Astrocyte of the cerebellum (primary cell): ENCODE measurements around the gene E4F1.

Experiments
- DNase-seq: peaks from one replicate; pipeline ENCODE4 v3.0.0-alpha.2; 2011; ENCODE audit warnings: low read depth
- H3K4me3 ChIP-seq: 2 replicates; pipeline ENCODE4 v1.5.1; 2011; ENCODE audit warnings: mild to moderate bottlenecking, low read depth, low read length, moderate library complexity
- in situ Hi-C: cut with HindIII; loops from 2 replicates; pipeline ENCODE4 v1.10.0; 2017; ENCODE audit warnings: low sequenced_read_pairs
- TF ChIP-seq, protein P1 (sequence below): IDR thresholded peaks from 2 replicates; pipeline ENCODE4 v1.5.1; 2012; ENCODE audit warnings: low read length, low read depth, moderate library complexity, mild to moderate bottlenecking; ENCODE audit errors: missing control alignments

The E4F1 gene

DNA sequence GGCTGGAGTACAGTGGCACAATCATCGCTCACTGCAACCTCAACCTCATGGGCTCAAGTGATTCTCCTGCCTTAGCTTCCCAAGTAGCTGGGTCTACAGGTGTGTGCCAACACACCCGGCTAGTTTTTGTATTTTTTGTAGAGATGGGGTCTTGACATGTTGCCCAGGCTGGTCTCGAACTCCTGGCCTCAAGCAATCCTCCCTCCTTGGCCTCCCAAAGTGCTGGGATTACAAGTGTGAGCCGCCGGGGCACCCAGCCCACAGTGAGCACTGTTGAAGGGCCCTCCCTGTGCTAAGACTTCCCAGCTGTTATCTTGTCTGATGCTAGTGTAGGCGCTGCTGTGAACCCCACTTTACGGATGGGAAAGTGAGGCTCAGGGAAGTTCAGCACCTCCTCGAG lies 35.0 kb upstream of the E4F1 start:
- no peak for DNase-seq
- TF ChIP-seq, protein P1, sequence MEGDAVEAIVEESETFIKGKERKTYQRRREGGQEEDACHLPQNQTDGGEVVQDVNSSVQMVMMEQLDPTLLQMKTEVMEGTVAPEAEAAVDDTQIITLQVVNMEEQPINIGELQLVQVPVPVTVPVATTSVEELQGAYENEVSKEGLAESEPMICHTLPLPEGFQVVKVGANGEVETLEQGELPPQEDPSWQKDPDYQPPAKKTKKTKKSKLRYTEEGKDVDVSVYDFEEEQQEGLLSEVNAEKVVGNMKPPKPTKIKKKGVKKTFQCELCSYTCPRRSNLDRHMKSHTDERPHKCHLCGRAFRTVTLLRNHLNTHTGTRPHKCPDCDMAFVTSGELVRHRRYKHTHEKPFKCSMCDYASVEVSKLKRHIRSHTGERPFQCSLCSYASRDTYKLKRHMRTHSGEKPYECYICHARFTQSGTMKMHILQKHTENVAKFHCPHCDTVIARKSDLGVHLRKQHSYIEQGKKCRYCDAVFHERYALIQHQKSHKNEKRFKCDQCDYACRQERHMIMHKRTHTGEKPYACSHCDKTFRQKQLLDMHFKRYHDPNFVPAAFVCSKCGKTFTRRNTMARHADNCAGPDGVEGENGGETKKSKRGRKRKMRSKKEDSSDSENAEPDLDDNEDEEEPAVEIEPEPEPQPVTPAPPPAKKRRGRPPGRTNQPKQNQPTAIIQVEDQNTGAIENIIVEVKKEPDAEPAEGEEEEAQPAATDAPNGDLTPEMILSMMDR = no peak
- in situ Hi-C loops = no loop called here
- no peak overlapping the region for H3K4me3 ChIP-seq

DNA sequence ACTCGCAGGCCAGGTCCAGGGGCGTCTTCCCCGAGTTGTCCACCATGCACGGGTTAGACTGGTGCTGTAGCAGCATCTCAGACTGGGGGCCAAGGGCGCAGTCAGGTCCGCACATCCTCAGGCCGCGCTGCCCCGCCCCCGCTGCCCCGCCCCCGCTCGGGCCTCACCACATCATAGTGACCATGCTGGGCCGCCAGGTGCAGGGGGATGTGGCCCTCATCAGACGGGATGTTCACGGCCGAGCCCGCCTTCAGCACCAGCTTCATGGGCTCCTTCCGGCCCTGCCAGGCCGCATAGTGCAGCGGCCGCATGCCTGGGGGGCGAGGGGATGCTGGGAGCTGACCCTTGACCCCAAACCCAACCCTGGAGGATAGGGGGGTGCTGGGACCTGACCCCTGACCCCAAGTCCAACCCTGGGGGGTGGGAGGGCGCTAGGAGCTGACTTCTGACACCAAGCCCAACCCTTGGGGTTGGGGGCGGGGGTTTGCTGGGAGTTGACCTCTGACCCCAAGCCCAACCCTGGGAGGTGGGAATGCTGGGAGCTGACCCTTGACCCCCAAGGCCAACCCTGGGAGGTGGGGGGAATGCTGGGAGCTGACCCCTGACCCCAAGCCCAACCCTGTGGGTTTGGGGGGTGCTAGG lies 34.0 kb upstream of the E4F1 start:
- TF ChIP-seq, protein P1 = no peak
- H3K4me3 ChIP-seq = no peak overlapping the region
- in situ Hi-C loops = no loop called here
- no peak for DNase-seq

DNA sequence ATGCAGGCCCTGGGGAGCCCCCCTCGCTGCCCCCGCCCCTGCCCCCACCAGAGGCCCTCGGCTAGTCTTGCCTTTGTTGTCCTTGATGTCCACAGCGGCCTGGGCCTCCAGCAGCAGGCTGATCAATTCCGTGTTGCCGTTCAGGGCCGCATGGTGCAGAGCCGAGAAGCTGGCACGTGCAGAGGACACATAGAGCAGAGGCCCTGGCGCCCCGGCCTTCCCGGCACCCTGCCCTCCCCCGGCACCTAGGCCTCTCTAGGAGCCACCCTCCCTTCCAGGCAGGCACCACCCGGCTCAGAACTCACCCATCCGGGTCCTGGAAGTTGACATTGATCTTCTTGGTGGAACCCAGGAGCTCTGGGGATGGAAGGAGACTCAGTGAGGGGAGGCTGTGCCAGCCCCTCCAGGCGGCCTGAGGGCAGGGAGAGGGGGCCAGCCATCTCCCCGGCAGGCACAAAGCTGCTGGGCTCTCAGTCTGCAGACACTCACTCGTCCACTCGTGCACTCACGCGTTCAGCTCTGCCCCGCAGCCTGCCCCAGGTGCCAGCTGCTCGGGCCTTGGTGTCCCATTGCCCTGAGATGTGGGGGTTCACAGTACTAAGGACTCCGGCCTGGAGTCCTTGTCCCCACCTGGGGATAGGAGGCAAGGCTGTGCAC lies 33.3 kb upstream of the E4F1 start:
- TF ChIP-seq, protein P1 = no peak
- H3K4me3 ChIP-seq = no peak overlapping the region
- in situ Hi-C loops = no loop called here
- DNase-seq = no peak

DNA sequence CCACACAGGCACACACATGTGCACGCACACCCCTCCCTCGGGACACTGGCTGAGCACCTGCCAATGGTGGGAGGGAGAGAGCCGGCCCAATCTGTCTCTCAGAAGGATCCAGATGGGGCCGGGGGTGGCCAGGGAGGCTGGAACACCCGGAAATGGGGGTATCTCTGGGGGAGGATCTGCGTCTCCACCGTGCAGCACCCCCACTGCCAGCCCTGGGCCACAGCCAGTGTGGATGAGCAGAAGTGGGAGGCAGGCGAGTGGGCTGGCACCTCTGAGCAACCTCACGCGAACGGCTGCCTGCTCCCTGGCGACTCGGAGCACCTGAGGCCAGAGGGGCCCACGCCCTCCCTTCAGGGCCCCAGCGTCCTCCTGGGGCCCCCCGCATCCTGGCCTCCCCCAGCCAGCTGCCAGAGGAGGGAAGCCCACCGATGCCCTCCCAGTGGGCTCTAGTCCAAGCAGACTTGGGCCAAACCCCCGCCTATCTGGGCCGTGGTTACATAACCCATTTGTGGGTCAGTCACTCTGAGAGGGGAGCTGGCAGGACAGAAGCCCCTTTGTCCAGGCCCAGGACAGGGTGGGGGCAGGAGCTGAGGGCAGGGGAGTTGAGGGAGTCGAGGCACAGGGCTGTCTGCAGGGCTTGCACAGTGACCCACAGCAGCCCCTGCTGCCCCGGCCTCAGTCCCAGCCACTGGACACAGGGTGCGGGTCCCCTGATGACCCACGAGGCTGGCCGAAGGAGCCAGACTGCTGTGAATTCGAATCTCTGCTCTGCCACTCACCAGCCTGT lies 32.5 kb upstream of the E4F1 start:
- in situ Hi-C loops = no loop called here
- TF ChIP-seq, protein P1 = no peak
- no peak overlapping the region for H3K4me3 ChIP-seq
- DNase-seq = no peak

DNA sequence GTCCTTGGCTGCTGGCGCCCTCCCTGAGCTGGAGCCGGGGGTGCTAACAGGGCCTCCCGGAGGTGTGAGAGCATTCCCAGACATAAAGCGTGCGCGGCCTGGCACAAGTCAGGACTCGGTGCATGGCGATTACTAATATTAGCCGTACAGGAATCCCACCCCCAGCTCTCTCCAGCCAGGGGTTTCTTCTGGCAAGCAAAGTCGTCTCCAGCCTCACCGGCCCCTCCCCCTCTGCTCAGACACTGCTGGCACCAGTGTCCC lies 32.0 kb upstream of the E4F1 start:
- no peak for DNase-seq
- in situ Hi-C loops = no loop called here
- TF ChIP-seq, protein P1 = no peak
- no peak overlapping the region for H3K4me3 ChIP-seq

DNA sequence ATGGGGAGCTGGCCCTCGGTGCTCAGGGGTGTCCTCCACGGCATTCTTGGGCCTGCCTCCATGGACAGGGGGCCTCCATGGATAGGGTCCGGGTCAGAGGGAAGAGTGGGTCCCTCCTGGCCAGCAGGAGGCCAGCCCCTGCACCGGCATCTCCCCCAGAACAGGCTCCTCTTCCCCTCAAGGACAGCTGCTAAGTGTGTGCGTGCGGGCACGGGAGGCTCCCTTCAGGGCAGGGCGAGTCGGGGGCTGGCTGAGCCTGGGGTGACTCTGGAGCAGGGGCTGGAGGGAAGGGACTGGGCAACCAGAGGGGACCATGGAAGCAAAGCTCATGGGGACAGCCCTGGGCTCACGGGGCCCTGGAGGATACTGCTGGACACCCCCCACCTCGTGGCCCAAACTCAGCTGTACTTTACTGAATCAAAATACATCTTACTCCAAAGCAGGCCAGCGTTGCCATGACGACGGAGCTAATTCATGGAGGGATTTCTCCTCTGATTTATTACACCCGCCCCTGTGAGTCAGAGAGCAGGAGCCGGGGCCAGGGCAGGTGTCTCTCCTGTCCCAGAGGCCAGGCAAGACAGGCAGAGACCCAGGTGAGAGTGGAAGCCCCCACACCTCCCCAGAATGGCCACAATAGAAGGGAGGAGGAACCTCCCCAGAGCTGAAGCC lies 29.1 kb upstream of the E4F1 start:
- no peak for DNase-seq
- TF ChIP-seq, protein P1 = no peak
- in situ Hi-C loops = no loop called here

More for the DNA sequence above, 29.1 kb upstream of the E4F1 start:
- H3K4me3 ChIP-seq = no peak overlapping the region
